GM12878 (cell line): ENCODE results near the gene FABP2.

Source experiments
- BCL3 ChIP-seq: IDR thresholded peaks from 2 replicates; pipeline ENCODE4 v1.6.1; 2011; ENCODE audit warnings: borderline replicate concordance, low read depth, mild to moderate bottlenecking, moderate library complexity, low read length; ENCODE audit not compliant: insufficient read depth, poor library complexity, severe bottlenecking
- CREM ChIP-seq: IDR thresholded peaks from 2 replicates; pipeline ENCODE4 v1.6.1; 2014; ENCODE audit warnings: antibody characterized with exemption, low read depth
- CTCF ChIP-seq, 3 experiments: IDR thresholded peaks in 2 of 3; conservative IDR thresholded peaks in 1 of 3; 2 replicates each; pipeline ENCODE4 v1.5.1; 2011; ENCODE audit warnings: low read depth in 3 of 3, low read length in 3 of 3, mild to moderate bottlenecking in 3 of 3, control low read depth in 2 of 3, moderate library complexity in 2 of 3, inconsistent platforms in 1 of 3, mixed read lengths in 1 of 3; ENCODE audit not compliant: control insufficient read depth in 2 of 3, insufficient read depth in 1 of 3; ENCODE audit errors: extremely low read depth in 1 of 3
- EP300 ChIP-seq, 2 experiments: fragments of 150-350 bp in 1 of 2; IDR thresholded peaks; 2 replicates each; pipeline ENCODE4 v1.6.1; 2011 to 2012; ENCODE audit warnings: low read depth in 2 of 2, low read length in 2 of 2, borderline replicate concordance in 1 of 2, improper control_type of control experiment in 1 of 2, inconsistent platforms in 1 of 2; ENCODE audit not compliant: control insufficient read depth in 1 of 2
- ETV6 ChIP-seq, 2 experiments: fragments of 450-650 bp in 1 of 2; IDR thresholded peaks in 1 of 2; conservative IDR thresholded peaks in 1 of 2; 2 replicates each; pipeline ENCODE4 v1.6.1; 2014; ENCODE audit warnings: antibody characterized with exemption in 1 of 2, borderline replicate concordance in 1 of 2, low read depth in 1 of 2, mild to moderate bottlenecking in 1 of 2, moderate library complexity in 1 of 2
- EZH2 ChIP-seq: IDR thresholded peaks from 2 replicates; pipeline ENCODE4 v1.6.1; 2012; ENCODE audit warnings: low read depth, mild to moderate bottlenecking, control low read depth, inconsistent platforms, low read length, borderline replicate concordance; ENCODE audit not compliant: control insufficient read depth
- FOXK2 ChIP-seq: fragments of 450-650 bp; IDR thresholded peaks from 2 replicates; pipeline ENCODE4 v1.6.1; 2017; ENCODE audit warnings: mild to moderate bottlenecking, moderate library complexity
- HDAC2 ChIP-seq: fragments of 200-600 bp; sonication (generic); IDR thresholded peaks from 2 replicates; pipeline ENCODE4 v1.6.1; 2017
- JUND ChIP-seq: IDR thresholded peaks from 2 replicates; pipeline ENCODE4 v1.6.1; 2012; ENCODE audit warnings: low read depth, mild to moderate bottlenecking, low read length, improper control_type of control experiment, moderate library complexity
- MYB ChIP-seq: fragments of 150-350 bp; IDR thresholded peaks from 2 replicates; pipeline ENCODE4 v1.6.1; 2014; ENCODE audit warnings: mild to moderate bottlenecking, low read depth, low read length, borderline replicate concordance
- POLR2AphosphoS5 ChIP-seq: IDR thresholded peaks from 2 replicates; pipeline ENCODE4 v1.6.1; 2011; ENCODE audit warnings: mild to moderate bottlenecking, low read length, inconsistent platforms
- SPI1 ChIP-seq: IDR thresholded peaks from 2 replicates; pipeline ENCODE4 v1.6.1; 2011; ENCODE audit warnings: low read depth, mild to moderate bottlenecking, low read length, moderate library complexity, borderline replicate concordance; ENCODE audit not compliant: insufficient read depth
- YY1 ChIP-seq: IDR thresholded peaks from 2 replicates; pipeline ENCODE4 v1.6.1; 2011; ENCODE audit warnings: low read depth, mild to moderate bottlenecking, low read length

- no peak for TF ChIP-seq CTCF (IDR thresholded peaks at IDR 0.05 in 2 of 3, conservative IDR thresholded peaks at IDR 0.05 in 1 of 3; ENCODE audit: control insufficient read depth in 2 of 3, extremely low read depth in 1 of 3, insufficient read depth in 1 of 3, low read depth in 3 of 3, low read length in 3 of 3)
- TF ChIP-seq POLR2AphosphoS5: no peak
- TF ChIP-seq FOXK2: no peak
- no peak for TF ChIP-seq YY1
- TF ChIP-seq MYB: no peak
- no peak for TF ChIP-seq JUND
- no peak for TF ChIP-seq SPI1
- TF ChIP-seq EZH2: no peak
- no peak for TF ChIP-seq ETV6 (conservative IDR thresholded peaks at IDR 0.05 in 1 of 2, IDR thresholded peaks at IDR 0.05 in 1 of 2; ENCODE audit: borderline replicate concordance in 1 of 2, low read depth in 1 of 2)
- TF ChIP-seq BCL3: no peak
- TF ChIP-seq HDAC2: no peak
- TF ChIP-seq CREM: no peak
- no peak for TF ChIP-seq EP300 (IDR thresholded peaks at IDR 0.05; ENCODE audit: borderline replicate concordance in 1 of 2, control insufficient read depth in 1 of 2, low read depth in 2 of 2, low read length in 2 of 2)
Observed at GRCh38 chr4:119307606-119308005, 14.3 kb downstream of the FABP2 start.
